Measurements from ENCODE around the gene CPNE9.
A peak's percentile ranks its signal among the peaks of the same experiment; 100 is the strongest.

Gene CPNE9

DNA sequence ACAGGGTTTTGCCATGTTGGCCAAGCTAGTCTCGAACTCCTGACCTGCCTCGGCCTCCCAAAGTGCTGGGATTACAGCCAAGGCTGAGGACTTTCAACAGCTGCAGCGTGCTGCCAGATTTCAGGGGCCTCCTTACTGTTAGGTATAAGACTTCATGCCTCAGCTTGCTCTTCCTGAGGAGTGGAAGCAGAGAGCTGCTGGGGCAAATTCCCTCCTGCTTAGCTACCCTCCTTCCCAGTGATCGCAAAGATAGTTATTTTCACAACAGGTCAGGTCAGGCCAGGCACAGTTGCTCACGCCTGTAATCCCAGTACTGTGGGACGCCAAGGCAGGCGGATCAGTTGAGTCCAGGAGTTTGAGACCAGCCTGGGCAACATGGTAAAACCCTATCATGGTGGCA is 2.6 kb upstream of the CPNE9 start:
- no peak for TF ChIP-seq SP1 (IDR thresholded peaks at IDR 0.05)
- TF ChIP-seq NFRKB (IDR thresholded peaks at IDR 0.05) = no peak
- no peak for TF ChIP-seq FOXM1 (IDR thresholded peaks at IDR 0.05; ENCODE audit: borderline replicate concordance)
- TF ChIP-seq ZNF384 (IDR thresholded peaks at IDR 0.05) = no peak
- TF ChIP-seq FOXA1 (IDR thresholded peaks at IDR 0.05) = no peak
- TF ChIP-seq ARNT (IDR thresholded peaks at IDR 0.05) = no peak
- no peak for TF ChIP-seq SUZ12 (IDR thresholded peaks at IDR 0.05)
- no peak for TF ChIP-seq LEF1 (IDR thresholded peaks at IDR 0.05; ENCODE audit: borderline replicate concordance)
- TF ChIP-seq FOXK2 (IDR thresholded peaks at IDR 0.05) = no peak
- no peak for TF ChIP-seq CTBP1 (IDR thresholded peaks at IDR 0.05; ENCODE audit: borderline replicate concordance)
- no peak for TF ChIP-seq BHLHE40 (IDR thresholded peaks at IDR 0.05; ENCODE audit: borderline replicate concordance)
- TF ChIP-seq HDGF (IDR thresholded peaks at IDR 0.05; ENCODE audit: borderline replicate concordance) = no peak
- ChIA-PET POLR2A (no interaction called here), CTCF (no interaction called here)
- DNase-seq (ENCODE audit: extremely low spot score) = no peak

DNA sequence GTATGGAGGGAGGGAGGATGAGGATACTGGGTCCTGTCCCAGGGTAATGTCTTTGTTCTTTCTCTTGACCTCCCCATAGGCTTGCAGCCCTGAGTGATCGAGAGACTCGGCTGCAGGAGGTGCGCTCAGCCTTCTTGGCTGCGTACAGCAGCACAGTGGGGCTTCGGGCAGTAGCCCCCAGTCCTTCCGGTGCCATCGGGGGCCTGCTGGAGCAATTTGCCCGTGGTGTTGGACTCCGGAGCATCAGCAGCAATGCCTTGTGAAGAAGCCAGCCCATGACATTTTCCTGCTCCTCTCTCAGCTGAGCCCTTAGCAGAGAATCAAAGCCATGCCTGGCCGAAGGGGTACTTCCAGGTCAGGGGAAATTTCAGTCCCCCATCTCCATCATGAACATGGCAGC is 1.9 kb upstream of the CPNE9 start:
- no peak for DNase-seq (ENCODE audit: extremely low spot score)
- TF ChIP-seq TARDBP (IDR thresholded peaks at IDR 0.05) (no peak), HDGF (IDR thresholded peaks at IDR 0.05; ENCODE audit: borderline replicate concordance) (no peak), FOXA1 (IDR thresholded peaks at IDR 0.05) (no peak), NFRKB (IDR thresholded peaks at IDR 0.05) (no peak), CTBP1 (IDR thresholded peaks at IDR 0.05; ENCODE audit: borderline replicate concordance) (no peak), LEF1 (IDR thresholded peaks at IDR 0.05; ENCODE audit: borderline replicate concordance) (no peak), ZNF384 (IDR thresholded peaks at IDR 0.05) (no peak), FOXK2 (IDR thresholded peaks at IDR 0.05) (no peak), ARNT (IDR thresholded peaks at IDR 0.05) (no peak), ELF4 (IDR thresholded peaks at IDR 0.05) (no peak), BHLHE40 (IDR thresholded peaks at IDR 0.05; ENCODE audit: borderline replicate concordance) (no peak), SUZ12 (IDR thresholded peaks at IDR 0.05) (no peak), SP1 (IDR thresholded peaks at IDR 0.05) (no peak), L3MBTL2 (conservative IDR thresholded peaks at IDR 0.05) (no peak)
- TF ChIP-seq, protein P1, sequence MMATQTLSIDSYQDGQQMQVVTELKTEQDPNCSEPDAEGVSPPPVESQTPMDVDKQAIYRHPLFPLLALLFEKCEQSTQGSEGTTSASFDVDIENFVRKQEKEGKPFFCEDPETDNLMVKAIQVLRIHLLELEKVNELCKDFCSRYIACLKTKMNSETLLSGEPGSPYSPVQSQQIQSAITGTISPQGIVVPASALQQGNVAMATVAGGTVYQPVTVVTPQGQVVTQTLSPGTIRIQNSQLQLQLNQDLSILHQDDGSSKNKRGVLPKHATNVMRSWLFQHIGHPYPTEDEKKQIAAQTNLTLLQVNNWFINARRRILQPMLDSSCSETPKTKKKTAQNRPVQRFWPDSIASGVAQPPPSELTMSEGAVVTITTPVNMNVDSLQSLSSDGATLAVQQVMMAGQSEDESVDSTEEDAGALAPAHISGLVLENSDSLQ (IDR thresholded peaks at IDR 0.05) = no peak
- POLR2A ChIA-PET = no interaction called here
- CTCF ChIA-PET = interaction anchor here (1.4 kb wide), 1 partner anchor 8 kb away, joined by 5 read pairs; no protein-coding TSS in a partner anchor

DNA sequence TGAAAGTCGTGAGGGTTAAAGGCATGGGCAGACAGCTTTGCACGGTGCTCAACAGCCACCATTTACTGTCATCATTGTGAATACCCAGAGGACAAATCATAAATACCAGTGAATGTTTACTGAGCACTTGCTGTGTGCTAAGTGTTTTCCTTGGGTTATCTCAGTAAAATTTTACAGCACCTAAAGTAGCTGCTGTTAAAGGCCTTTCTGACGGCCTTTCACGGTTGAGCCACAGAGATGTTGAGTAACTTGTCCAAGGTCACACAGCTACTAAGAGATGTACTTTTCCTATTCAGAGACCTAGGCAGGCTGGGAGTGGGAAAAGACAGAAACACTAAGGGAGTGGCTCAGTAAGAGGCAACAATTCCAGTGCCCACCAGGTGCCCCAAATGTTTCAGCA is 393 bp upstream of the CPNE9 start:
- TF ChIP-seq L3MBTL2 (conservative IDR thresholded peaks at IDR 0.05) = no peak
- no peak for TF ChIP-seq LEF1 (IDR thresholded peaks at IDR 0.05; ENCODE audit: borderline replicate concordance)
- TF ChIP-seq HDGF (IDR thresholded peaks at IDR 0.05; ENCODE audit: borderline replicate concordance) = no peak
- TF ChIP-seq FOXM1 (IDR thresholded peaks at IDR 0.05; ENCODE audit: borderline replicate concordance) = no peak
- no peak for TF ChIP-seq TARDBP (IDR thresholded peaks at IDR 0.05)
- no peak for TF ChIP-seq SP1 (IDR thresholded peaks at IDR 0.05)
- POLR2A ChIA-PET = interaction anchor here (1.5 kb wide), 1 partner anchor 9 kb away, joined by 5 read pairs; no protein-coding TSS in a partner anchor
- DNase-seq (ENCODE audit: extremely low spot score) = no peak
- CTCF ChIA-PET = interaction anchor here (1.4 kb wide), 1 partner anchor 10 kb away, joined by 5 read pairs; no protein-coding TSS in a partner anchor

DNA sequence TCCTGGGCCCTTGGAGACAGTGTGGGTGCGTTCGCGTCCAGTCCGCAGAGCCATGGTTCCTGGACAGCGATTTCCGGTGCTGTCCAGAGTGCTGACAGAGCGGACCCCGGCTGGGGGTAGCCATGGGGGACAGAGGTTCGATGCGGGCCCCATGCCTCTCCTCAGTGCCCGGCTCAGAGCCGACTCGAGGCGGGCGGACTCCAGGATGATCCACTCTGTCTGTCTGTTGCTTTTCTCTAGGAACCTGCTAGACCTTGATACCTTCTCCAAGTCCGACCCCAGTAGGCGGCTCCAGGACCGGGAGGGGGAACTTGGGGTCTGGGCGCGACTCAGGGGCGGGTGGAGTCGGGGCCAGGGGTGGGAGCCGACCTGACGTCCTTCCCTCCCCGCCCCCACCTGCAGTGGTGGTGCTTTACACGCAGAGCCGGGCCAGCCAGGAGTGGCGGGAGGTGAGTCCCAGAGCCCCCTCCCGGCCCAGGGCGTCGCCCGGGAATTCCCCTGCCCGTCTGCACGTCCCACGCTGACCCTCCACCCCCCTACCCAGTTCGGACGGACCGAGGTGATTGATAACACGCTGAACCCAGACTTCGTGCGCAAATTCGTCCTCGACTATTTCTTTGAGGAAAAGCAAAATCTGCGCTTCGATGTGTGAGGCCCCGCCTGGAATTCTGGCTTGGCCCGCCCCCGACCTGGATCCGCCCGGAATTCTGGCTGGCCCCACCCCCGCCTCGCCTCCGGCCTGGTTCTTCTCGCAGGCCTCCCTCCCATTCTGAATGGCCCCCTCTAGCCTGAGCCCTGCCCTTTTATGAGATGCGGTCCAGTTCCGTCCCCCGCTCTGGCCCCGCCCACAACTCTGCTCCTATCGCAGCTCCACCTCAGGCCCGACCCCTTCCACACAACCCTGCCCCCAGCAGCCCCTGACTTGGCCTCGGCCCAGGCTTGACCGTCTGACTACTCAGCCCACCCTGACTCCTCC is 1.0 kb downstream of the CPNE9 start:
- peak; percentile 78 for DNase-seq (ENCODE audit: extremely low spot score)
- TF ChIP-seq FOXM1 (IDR thresholded peaks at IDR 0.05; ENCODE audit: borderline replicate concordance) = no peak
- no peak for TF ChIP-seq ZNF384 (IDR thresholded peaks at IDR 0.05)
- TF ChIP-seq ELF4 (IDR thresholded peaks at IDR 0.05) = no peak
- TF ChIP-seq BHLHE40 (IDR thresholded peaks at IDR 0.05; ENCODE audit: borderline replicate concordance) = no peak
- TF ChIP-seq LEF1 (IDR thresholded peaks at IDR 0.05; ENCODE audit: borderline replicate concordance) = no peak
- no peak for TF ChIP-seq NFRKB (IDR thresholded peaks at IDR 0.05)
- no peak for TF ChIP-seq L3MBTL2 (conservative IDR thresholded peaks at IDR 0.05)
- no peak for TF ChIP-seq CTBP1 (IDR thresholded peaks at IDR 0.05; ENCODE audit: borderline replicate concordance)
- TF ChIP-seq, protein P1 (IDR thresholded peaks at IDR 0.05) = no peak
- no peak for TF ChIP-seq ARNT (IDR thresholded peaks at IDR 0.05)
- TF ChIP-seq FOXA1 (IDR thresholded peaks at IDR 0.05) = no peak
- no peak for TF ChIP-seq HDGF (IDR thresholded peaks at IDR 0.05; ENCODE audit: borderline replicate concordance)
- no peak for TF ChIP-seq FOXK2 (IDR thresholded peaks at IDR 0.05)
- POLR2A ChIA-PET = interaction anchor here (1.3 kb wide), 1 partner anchor 10 kb away, joined by 7 read pairs; no protein-coding TSS in a partner anchor
- CTCF ChIA-PET = no interaction called here

DNA sequence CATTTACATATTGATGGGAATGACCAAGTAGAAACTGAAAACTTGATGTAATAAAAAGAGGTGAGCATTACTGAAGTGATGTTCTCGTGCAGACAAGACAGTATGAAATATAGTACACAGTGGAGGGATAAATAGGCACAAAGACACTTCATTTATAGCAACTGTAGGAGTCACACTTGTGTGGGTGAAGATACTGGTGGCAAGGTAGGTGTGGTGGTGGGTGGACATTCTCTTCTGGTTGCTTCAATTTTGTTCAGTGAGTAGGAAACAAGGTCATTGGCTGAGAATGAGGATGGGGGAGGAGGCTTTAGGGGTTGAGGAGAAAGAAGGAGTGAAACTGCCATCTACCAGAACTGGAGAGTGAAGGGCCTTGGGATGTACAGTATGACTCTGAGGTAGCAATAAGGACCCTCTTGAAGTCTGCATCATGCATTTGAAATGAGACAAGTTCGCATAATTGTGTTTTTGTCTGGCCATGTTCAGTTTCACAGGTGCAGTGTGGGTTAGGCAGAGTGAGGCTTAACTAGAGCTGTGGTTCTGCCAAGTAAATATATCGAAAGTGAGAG is 6.6 kb downstream of the CPNE9 start:
- no peak for DNase-seq (ENCODE audit: extremely low spot score)
- no peak for TF ChIP-seq HDGF (IDR thresholded peaks at IDR 0.05; ENCODE audit: borderline replicate concordance)
- no peak for TF ChIP-seq TARDBP (IDR thresholded peaks at IDR 0.05)
- TF ChIP-seq FOXA1 (IDR thresholded peaks at IDR 0.05) = no peak
- TF ChIP-seq LEF1 (IDR thresholded peaks at IDR 0.05; ENCODE audit: borderline replicate concordance) = no peak
- TF ChIP-seq, protein P1 (IDR thresholded peaks at IDR 0.05) = no peak
- TF ChIP-seq ZNF384 (IDR thresholded peaks at IDR 0.05) = no peak
- TF ChIP-seq NFRKB (IDR thresholded peaks at IDR 0.05) = no peak
- ChIA-PET CTCF (interaction anchor here (1.5 kb wide), 1 partner anchor 17 kb away, joined by 4 read pairs; no protein-coding TSS in a partner anchor), POLR2A (no interaction called here)
